Stimulated activated CD4-positive, alpha-beta T cell treated with anti-CD3 and anti-CD28 coated beads, Interleukin-1b, Interleukin-23, amount 100 ng/mL, for 24 hours (primary cell): ENCODE measurements around the gene RSPO4.
"Not testable (repeated sequence)": the region's sequence is repeated elsewhere in the genome, so short reads cannot be mapped to it uniquely, and the experiment has no call there.

ENCODE experiments used
- DNase-seq, 4 experiments: peaks; one replicate each; pipeline ENCODE4 v3.0.0-alpha.2; 2020; ENCODE audit warnings: low read depth in 4 of 4, low spot score in 1 of 4

Gene RSPO4

DNA sequence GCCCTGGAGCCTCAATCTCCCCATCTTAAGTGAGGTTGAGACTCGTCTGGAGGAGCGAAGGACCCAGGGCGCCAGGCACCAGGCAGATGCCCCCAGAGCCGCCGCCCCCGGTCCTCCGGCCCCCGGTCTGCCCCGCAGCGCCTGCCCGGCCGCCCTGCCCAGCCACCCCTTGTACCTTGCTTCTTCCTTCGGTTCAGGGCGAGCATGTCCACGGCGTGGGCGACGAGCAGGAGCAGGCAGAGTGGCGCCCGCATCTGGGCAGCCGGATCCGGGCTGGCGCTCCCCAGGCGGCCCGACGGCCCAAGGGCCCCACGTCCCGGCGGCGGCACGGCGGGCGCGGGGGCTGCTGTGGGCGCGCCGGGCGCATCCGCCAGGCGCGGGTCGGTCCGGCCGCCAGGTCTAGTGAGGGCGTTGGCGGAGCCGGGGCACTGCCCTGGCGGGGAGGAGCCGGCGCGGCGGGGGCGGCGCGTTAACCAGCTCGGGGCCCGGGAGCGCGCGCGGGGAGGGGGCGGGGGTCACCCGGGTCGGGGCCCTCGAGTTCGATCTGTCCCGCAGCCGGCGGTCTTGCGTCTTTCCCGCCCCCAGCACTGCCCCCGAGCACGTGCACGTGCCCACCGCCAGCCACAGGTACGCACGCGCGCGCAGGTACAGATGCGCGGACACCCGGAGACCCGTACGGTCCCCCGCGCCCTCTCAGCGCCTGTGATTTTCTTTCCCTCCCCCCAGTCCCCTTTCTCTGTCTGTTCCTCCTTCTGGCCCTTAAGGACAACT, at the start of gene RSPO4:
Gene RSPO4, minus strand, starts transcription at position 401 of the 771 bp plus-strand sequence. Its CDS starts 147 bp downstream, at position 254.
- no peak for DNase-seq

- DNase-seq = no peak
Measured at GRCh38 chr20:1050440-1050839, 48.3 kb upstream of the RSPO4 start.

GRCh38 chr20:1045860-1046418, 43.8 kb upstream of the RSPO4 start:
- DNase-seq = no peak

- no peak for DNase-seq
Measured at GRCh38 chr20:1041845-1042390, 39.8 kb upstream of the RSPO4 start.

DNA sequence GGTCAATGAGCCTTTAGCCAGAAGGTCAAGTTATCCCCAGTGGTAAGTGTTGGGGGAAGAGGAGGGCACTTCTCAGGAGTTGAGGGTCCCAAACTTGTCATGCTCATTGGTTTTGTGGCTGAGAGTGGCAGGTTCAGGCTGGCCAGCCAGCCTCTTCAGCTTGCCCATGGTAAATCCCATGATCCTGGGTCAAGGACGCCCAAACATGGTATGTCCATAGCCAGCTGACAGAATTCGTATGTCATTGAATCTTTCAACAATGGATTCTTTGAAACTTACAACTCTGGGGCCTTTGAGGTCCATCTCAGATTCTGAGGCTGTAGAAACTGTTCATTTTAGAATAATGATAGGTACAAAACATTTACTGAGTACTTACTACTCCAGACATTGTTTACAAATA, 36.1 kb upstream of the RSPO4 start:
- DNase-seq = no peak

DNA sequence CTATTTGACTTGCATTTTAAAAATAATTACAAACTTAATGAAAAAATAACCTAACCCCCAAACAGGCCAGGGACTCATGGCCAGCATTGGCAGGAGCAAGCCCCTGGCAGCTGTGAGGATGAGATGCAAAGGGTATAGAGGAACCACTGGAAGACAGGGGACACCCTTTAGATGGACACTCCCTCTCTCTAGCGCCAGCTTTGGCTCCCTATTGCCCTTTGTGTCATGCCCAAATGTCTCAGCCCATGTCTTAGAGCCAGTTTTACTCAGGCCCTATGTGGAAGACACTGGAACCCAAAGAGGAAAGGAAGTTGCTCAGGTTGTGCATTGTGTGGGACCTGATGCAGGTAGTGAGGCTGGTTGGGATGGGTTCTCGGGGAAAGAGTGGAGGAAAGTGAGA, 34.9 kb upstream of the RSPO4 start:
- DNase-seq = no peak

GRCh38 chr20:1035466-1035865, 33.4 kb upstream of the RSPO4 start:
- DNase-seq = no peak

DNA sequence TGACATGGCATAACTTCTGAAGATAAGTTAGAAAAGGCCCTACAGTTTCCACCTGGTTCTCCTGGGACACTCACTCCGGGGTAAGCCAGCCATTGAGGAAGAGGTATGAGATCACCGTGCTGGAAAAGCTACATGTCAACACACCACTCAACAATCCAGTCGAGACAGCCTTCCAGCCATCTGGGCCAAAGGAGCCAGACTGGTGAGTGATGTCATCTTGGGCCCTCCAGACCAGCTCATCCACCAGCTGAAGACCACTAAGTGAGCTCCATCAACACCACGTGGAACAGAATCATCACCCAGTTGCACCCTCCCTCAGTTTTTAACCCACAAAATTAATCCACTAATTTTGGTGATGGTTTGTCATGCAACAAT, 32.3 kb upstream of the RSPO4 start:
- DNase-seq = no peak

- DNase-seq = no peak
Measured at GRCh38 chr20:1033751-1034414, 31.8 kb upstream of the RSPO4 start.

DNA sequence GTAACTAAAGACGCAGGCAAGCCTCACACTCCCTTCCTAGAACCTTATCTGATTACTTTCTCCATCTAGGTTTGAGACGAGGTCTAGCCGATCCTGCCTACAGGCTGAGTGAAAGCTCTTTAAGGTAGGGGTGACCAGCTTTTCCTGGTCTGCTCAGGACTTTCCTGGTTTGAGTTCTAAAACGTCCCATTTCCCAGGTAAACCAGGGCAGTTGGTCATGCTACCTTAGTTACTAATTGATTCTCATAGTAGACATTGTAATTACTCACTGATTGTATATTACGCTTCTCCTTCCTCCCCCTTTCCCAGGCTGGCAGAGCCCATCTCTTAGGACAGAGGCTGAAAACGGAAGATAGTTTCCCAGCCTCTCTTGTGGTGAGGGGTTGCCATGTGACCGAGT, 27.9 kb upstream of the RSPO4 start:
- DNase-seq = no peak

- not testable (repeated sequence) for DNase-seq
Measured at GRCh38 chr20:1026214-1026613, 24.1 kb upstream of the RSPO4 start.

GRCh38 chr20:1022871-1023270, 20.8 kb upstream of the RSPO4 start:
- DNase-seq = no peak

DNA sequence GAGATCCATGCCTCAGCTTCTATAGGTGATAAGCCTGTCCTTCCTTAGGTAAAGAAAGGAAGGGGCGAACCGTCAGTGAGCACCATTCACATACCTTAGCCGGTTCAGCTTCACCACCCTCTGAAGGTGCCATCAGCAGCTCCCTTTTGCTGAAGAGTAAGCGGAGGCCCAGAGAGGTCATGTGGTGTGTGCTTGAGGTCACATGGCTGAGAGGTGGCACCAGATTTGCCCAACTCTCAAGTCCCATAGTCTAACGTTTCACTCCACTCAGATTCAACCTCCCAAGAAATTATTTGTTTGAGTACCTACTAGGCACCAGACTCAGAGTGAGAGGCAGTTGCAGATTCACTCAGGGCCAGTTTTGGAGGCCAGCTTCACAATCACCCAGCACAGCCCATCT, 18.5 kb upstream of the RSPO4 start:
- no peak for DNase-seq

- no peak for DNase-seq
Measured at GRCh38 chr20:1019344-1019743, 17.2 kb upstream of the RSPO4 start.

DNA sequence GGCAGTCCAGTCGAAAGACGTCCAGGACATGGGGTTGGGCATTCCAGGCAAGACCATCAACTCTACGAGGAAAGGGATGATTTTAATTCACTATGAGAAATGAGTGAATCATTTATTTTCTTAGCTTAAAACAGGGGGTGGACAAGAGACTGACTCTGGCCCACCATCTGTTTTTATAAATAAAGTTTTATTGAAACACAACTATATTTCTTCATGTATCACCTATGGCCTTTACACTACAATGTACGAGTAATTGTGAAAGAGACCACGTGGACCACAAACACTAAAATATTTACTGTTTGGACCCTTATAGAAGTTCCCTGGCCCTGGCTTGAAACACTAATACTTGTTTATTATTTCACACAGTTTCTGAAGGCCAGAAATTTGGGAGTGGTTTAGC, 15.6 kb upstream of the RSPO4 start:
- DNase-seq = no peak

GRCh38 chr20:1015181-1015580, 13.1 kb upstream of the RSPO4 start:
- no peak for DNase-seq

DNA sequence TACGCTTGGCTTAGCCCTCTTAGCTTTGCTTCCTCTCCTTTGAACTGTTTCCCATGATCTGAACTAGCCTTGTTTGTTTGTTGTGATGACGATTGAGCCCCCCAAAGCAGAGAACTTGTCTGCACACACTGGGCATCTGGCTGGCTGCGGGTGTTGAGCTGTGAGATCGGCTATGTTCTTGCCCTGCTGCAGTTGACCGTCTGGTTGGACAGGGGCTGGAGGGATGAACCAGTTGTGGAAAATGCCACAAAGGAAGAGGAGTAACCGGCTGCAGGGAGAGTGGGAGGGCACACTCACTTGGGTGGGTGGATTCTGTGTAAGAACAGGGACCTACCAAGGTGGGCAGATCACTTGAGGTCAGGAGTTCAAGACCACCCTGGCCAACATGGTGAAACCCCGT, 12.4 kb upstream of the RSPO4 start:
- no peak for DNase-seq

DNA sequence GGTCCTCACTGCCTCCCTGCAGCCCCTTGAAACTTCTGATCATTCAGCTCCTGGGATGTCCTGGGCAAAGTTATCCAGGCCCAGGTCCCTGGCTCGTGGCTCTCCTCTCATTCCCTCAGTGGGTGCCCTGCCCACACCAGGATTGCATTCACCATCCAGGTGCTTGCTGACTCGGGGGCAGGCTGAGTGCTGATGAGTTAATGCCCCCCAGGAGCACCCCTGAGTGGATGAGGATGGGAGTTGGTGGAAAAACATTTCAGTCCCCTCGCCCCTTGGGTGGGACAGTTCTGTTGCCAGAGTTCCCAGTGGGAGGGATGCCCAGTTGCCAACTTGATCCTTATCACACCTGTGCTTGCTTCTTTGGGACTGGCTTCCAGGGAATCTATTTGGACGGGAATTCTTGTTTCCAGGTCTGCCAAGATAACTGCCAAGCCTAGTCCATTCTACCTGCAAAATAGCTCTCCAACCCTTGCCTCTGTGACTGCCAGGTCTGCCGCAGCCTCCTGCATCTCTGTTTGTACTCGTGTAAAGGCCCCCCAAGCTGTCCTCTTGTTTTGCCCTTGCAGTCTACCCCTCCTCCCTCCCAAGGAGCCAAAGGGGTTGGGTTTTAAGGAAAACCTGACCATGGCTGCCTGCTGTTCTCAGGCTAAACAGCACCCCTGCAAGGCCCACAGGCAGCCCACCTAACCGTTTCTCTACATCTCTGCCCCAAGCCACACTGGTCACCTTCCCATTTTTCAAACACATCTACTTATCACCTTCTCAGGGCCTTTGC, 11.6 kb upstream of the RSPO4 start:
- DNase-seq = no peak

GRCh38 chr20:1012359-1013168, 10.5 kb upstream of the RSPO4 start:
- DNase-seq = no peak

GRCh38 chr20:1010659-1011058, 8.5 kb upstream of the RSPO4 start:
- no peak for DNase-seq
